GM23338 (cell line): ENCODE data around the gene NTF3. TPM values are rescaled to one million over a fixed set of nuclear protein-coding genes. Genes with fewer than 3 reads are reported as not detected.
A peak's percentile ranks its signal among the peaks of the same experiment; 100 is the strongest.

Experiments used
- ATAC-seq: fragments of 200-7000 bp; cut with Tn5 transposase; 3 replicates; pipeline ENCODE4 v1.9.1; 2020
- DNase-seq: peaks from one replicate; pipeline ENCODE4 v3.0.0-alpha.2; 2015; ENCODE audit warnings: low spot score
- H2AFZ ChIP-seq: fragments of 200-600 bp; sonication (generic); 2 replicates; pipeline ENCODE4 v1.8.0; 2016; ENCODE audit warnings: antibody characterized with exemption, mild to moderate bottlenecking, moderate library complexity
- H3F3A ChIP-seq: fragments of 200-600 bp; sonication (generic); replicated peaks from 2 replicates; pipeline ENCODE4 v1.8.0; 2017; ENCODE audit warnings: antibody characterized with exemption, mixed run types, low read depth
- H3K27ac ChIP-seq: fragments of 200-600 bp; sonication (generic); 2 replicates; pipeline ENCODE4 v1.6.1; 2016; ENCODE audit warnings: low read depth
- H3K27me3 ChIP-seq: fragments of 200-600 bp; sonication (generic); 2 replicates; pipeline ENCODE4 v1.8.0; 2016; ENCODE audit warnings: mild to moderate bottlenecking, mixed run types, moderate library complexity; ENCODE audit not compliant: insufficient read depth
- H3K36me3 ChIP-seq: fragments of 200-600 bp; sonication (generic); 2 replicates; pipeline ENCODE4 v1.8.0; 2016; ENCODE audit warnings: mild to moderate bottlenecking; ENCODE audit not compliant: insufficient read depth
- H3K4me1 ChIP-seq: fragments of 200-600 bp; sonication (generic); 2 replicates; pipeline ENCODE4 v1.8.0; 2016; ENCODE audit warnings: mild to moderate bottlenecking, moderate library complexity; ENCODE audit not compliant: insufficient read depth
- H3K4me2 ChIP-seq: fragments of 200-600 bp; sonication (generic); 2 replicates; pipeline ENCODE4 v1.7.1; 2017; ENCODE audit warnings: mixed run types
- H3K4me3 ChIP-seq: fragments of 200-600 bp; sonication (generic); 2 replicates; pipeline ENCODE4 v1.6.1; 2016; ENCODE audit warnings: mixed run types
- H3K79me2 ChIP-seq: fragments of 200-600 bp; sonication (generic); replicated peaks from 2 replicates; pipeline ENCODE4 v1.8.0; 2017; ENCODE audit warnings: mild to moderate bottlenecking; ENCODE audit not compliant: insufficient read depth
- H3K9me2 ChIP-seq: fragments of 200-600 bp; sonication (generic); 2 replicates; pipeline ENCODE4 v1.8.0; 2017; ENCODE audit not compliant: insufficient read depth
- H4K20me1 ChIP-seq: fragments of 200-600 bp; sonication (generic); replicated peaks from 2 replicates; pipeline ENCODE4 v1.8.0; 2017; ENCODE audit warnings: mild to moderate bottlenecking; ENCODE audit not compliant: insufficient read depth
- H3K27ac Mint-ChIP-seq: 2 replicates; pipeline ENCODE4 v1.8.0; 2020; ENCODE audit warnings: inconsistent platforms, mild to moderate bottlenecking, moderate library complexity, mixed read lengths
- H3K27me3 Mint-ChIP-seq: 3 replicates; pipeline ENCODE4 v1.8.0; 2022; ENCODE audit warnings: low read depth, mild to moderate bottlenecking, moderate library complexity, mixed read lengths, inconsistent platforms; ENCODE audit not compliant: insufficient read depth, poor library complexity
- H3K36me3 Mint-ChIP-seq: 3 replicates; pipeline ENCODE4 v1.8.0; 2021; ENCODE audit warnings: low read depth, mild to moderate bottlenecking, inconsistent platforms, moderate library complexity, mixed read lengths
- H3K4me1 Mint-ChIP-seq: 3 replicates; pipeline ENCODE4 v1.8.0; 2020; ENCODE audit warnings: mild to moderate bottlenecking, inconsistent platforms, mixed read lengths
- H3K4me3 Mint-ChIP-seq: 3 replicates; pipeline ENCODE4 v1.8.0; 2021; ENCODE audit warnings: moderate library complexity, mild to moderate bottlenecking, inconsistent platforms, mixed read lengths
- H3K9me3 Mint-ChIP-seq: 3 replicates; pipeline ENCODE4 v1.8.0; 2020; ENCODE audit warnings: moderate library complexity, mild to moderate bottlenecking, inconsistent platforms, mixed read lengths
- CREB1 ChIP-seq: fragments of 250-450 bp; sonication (Bioruptor Pico); IDR thresholded peaks from 2 replicates; pipeline ENCODE4 v1.5.0; 2020; ENCODE audit warnings: low read depth, mild to moderate bottlenecking, moderate library complexity
- CTCF ChIP-seq, 2 experiments: fragments of 200-600 bp in 1 of 2; sonication (generic) in 1 of 2; conservative IDR thresholded peaks; 2 replicates each; pipeline versions ENCODE4 v1.5.1 to v1.6.1; 2016 to 2017; ENCODE audit warnings: antibody characterized with exemption in 2 of 2, low read depth in 2 of 2, mild to moderate bottlenecking in 2 of 2, moderate library complexity in 1 of 2
- ETS1 ChIP-seq: IDR thresholded peaks from 2 replicates; pipeline ENCODE4 v1.6.1; 2016; ENCODE audit warnings: antibody characterized with exemption
- EZH2 ChIP-seq: fragments of 200-600 bp; sonication (generic); IDR thresholded peaks from one replicate; pipeline ENCODE4 v1.8.0; 2017; ENCODE audit warnings: antibody characterized with exemption, mild to moderate bottlenecking, low read depth; ENCODE audit not compliant: unreplicated experiment
- EZH2phosphoT487 ChIP-seq: fragments of 200-600 bp; sonication (generic); IDR thresholded peaks from one replicate; pipeline ENCODE4 v1.8.1; 2018; ENCODE audit warnings: antibody characterized with exemption; ENCODE audit not compliant: unreplicated experiment
- JUNB ChIP-seq: IDR thresholded peaks from one replicate; pipeline ENCODE4 v1.6.1; 2016; ENCODE audit warnings: antibody characterized with exemption; ENCODE audit not compliant: unreplicated experiment
- POLR2AphosphoS5 ChIP-seq: IDR thresholded peaks from 2 replicates; pipeline ENCODE4 v1.6.1; 2016; ENCODE audit warnings: antibody characterized with exemption, low read depth
- REST ChIP-seq: IDR thresholded peaks from one replicate; pipeline ENCODE4 v1.6.1; 2018; ENCODE audit warnings: antibody characterized with exemption; ENCODE audit not compliant: unreplicated experiment
- STAT1 ChIP-seq: IDR thresholded peaks from one replicate; pipeline ENCODE4 v1.6.1; 2016; ENCODE audit warnings: antibody characterized with exemption; ENCODE audit not compliant: unreplicated experiment
- ZNF114 ChIP-seq: fragments of 250-450 bp; sonication (Bioruptor Pico); IDR thresholded peaks from 2 replicates; pipeline ENCODE4 v1.5.0; 2020; ENCODE audit warnings: mild to moderate bottlenecking, moderate library complexity
- ZNF462 ChIP-seq: fragments of 250-450 bp; sonication (Bioruptor Pico); IDR thresholded peaks from 2 replicates; pipeline ENCODE4 v1.5.0; 2020; ENCODE audit warnings: mild to moderate bottlenecking, moderate library complexity
- polyA plus RNA-seq: library from polyadenylated mRNA; unstranded; fragments of >200 nt; fragmentation: Nextera tagmentation; extraction: Ambion mirVana; gene quantifications from 2 replicates; pipeline ENCODE4 v1.2.1, GENCODE V29; 2016
- total RNA-seq: library from RNA; depleted of rRNA; stranded (reverse); fragments of >200 nt; shearing (Covaris generic); gene quantifications from 2 replicates; pipeline ENCODE4 v1.2.3, GENCODE V29; 2014

The NTF3 gene
- total and polyA plus RNA-seq, 2 experiments from 2014 or later, result 1.2 TPM; not detected in 1

GRCh38 chr12:5479761-5480160 lies 47.9 kb downstream of the NTF3 start:
- no peak overlapping the region; the same call in 2 of the 3 replicates for H3K4me3 Mint-ChIP-seq
- TF ChIP-seq JUNB, result no peak
- TF ChIP-seq EZH2, result no peak
- TF ChIP-seq CREB1 (CRISPR knock-in tag), result no peak
- no peak for TF ChIP-seq ETS1
- TF ChIP-seq POLR2AphosphoS5, result no peak
- no peak for TF ChIP-seq REST
- no peak for TF ChIP-seq STAT1
- no peak for TF ChIP-seq CTCF (conservative IDR thresholded peaks at IDR 0.05; ENCODE audit: low read depth in 2 of 2)
- no peak for TF ChIP-seq ZNF462 (CRISPR knock-in tag)
- no peak for TF ChIP-seq EZH2phosphoT487
- TF ChIP-seq ZNF114 (CRISPR knock-in tag), result no peak
- peak; percentile 30 for DNase-seq

More at GRCh38 chr12:5479761-5480160, 47.9 kb downstream of the NTF3 start:
- peaks cover 4% of the 10 kb centered on the region; the same call in 1 of the 2 replicates for H3K27me3 ChIP-seq
- H3F3A ChIP-seq, result no peaks in the 10 kb centered on the region; the same call in 1 of the 2 replicates
- H3K27ac ChIP-seq, result no peak overlapping the region
- H3K9me3 Mint-ChIP-seq, result no peaks in the 10 kb centered on the region
- H3K36me3 ChIP-seq, result no peaks in the 10 kb centered on the region
- peaks cover 14% of the 10 kb centered on the region for H3K4me1 ChIP-seq
- no peaks in the 10 kb centered on the region for H4K20me1 ChIP-seq
- H3K27me3 Mint-ChIP-seq, result peaks cover 5% of the 10 kb centered on the region
- peaks cover 24% of the 10 kb centered on the region for H3K4me1 Mint-ChIP-seq
- peak overlapping the region; percentile 88 for H3K4me2 ChIP-seq
- no peaks in the 10 kb centered on the region for H3K9me2 ChIP-seq
- H3K4me3 ChIP-seq, result peak overlapping the region; percentile 56
- peak overlapping the region; percentile 97 for H2AFZ ChIP-seq
- peak; percentile 61 for ATAC-seq
- no peaks in the 10 kb centered on the region for H3K36me3 Mint-ChIP-seq
- H3K79me2 ChIP-seq, result no peaks in the 10 kb centered on the region
- H3K27ac Mint-ChIP-seq, result peak overlapping the region; percentile 28; the same call in 1 of the 2 replicates
